ENCODE results near the gene ATL1.

DNA sequence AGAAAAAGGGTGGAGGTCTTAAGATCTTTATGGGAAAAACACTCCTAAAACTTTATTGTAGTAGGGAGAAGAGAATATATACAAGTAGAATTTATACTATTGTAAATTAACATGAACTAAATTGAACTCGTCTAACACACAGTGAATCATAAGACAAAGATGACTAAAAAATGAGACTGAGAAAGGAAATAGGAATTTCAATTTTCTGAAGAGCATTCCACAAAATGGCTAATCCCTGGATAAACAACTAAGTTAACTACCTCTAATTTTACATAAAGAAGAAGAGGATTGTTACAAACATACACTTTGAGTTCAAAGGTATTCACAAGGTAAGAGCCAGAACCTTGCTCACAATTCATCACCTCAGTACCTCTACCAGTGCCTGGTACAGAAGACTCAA is 29.6 kb upstream of the ATL1 start:
- TF ChIP-seq, protein P1, sequence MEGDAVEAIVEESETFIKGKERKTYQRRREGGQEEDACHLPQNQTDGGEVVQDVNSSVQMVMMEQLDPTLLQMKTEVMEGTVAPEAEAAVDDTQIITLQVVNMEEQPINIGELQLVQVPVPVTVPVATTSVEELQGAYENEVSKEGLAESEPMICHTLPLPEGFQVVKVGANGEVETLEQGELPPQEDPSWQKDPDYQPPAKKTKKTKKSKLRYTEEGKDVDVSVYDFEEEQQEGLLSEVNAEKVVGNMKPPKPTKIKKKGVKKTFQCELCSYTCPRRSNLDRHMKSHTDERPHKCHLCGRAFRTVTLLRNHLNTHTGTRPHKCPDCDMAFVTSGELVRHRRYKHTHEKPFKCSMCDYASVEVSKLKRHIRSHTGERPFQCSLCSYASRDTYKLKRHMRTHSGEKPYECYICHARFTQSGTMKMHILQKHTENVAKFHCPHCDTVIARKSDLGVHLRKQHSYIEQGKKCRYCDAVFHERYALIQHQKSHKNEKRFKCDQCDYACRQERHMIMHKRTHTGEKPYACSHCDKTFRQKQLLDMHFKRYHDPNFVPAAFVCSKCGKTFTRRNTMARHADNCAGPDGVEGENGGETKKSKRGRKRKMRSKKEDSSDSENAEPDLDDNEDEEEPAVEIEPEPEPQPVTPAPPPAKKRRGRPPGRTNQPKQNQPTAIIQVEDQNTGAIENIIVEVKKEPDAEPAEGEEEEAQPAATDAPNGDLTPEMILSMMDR (IDR thresholded peaks at IDR 0.05; ENCODE audit: control extremely low read depth in 1 of 3, insufficient read depth in 1 of 3, low read depth in 1 of 3, low read length in 3 of 3) = no peak
- TF ChIP-seq YY1 (IDR thresholded peaks at IDR 0.05; ENCODE audit: low read depth, low read length) (no peak), POLR2A (IDR thresholded peaks at IDR 0.05; ENCODE audit: control extremely low read depth in 1 of 2, low read depth in 2 of 2, low read length in 2 of 2) (no peak), TAF7 (optimal IDR thresholded peaks at IDR 0.05; ENCODE audit: borderline replicate concordance, low read depth, low read length) (no peak), POLR2AphosphoS5 (IDR thresholded peaks at IDR 0.05; ENCODE audit: low read depth, low read length) (no peak), SIN3A (conservative IDR thresholded peaks at IDR 0.05 in 1 of 2, IDR thresholded peaks at IDR 0.05 in 1 of 2; ENCODE audit: low read depth in 1 of 2, low read length in 2 of 2) (no peak), CHD2 (IDR thresholded peaks at IDR 0.05; ENCODE audit: low read length) (no peak), TEAD4 (IDR thresholded peaks at IDR 0.05; ENCODE audit: low read depth, low read length) (no peak), EZH2 (IDR thresholded peaks at IDR 0.05; ENCODE audit: low read depth, low read length, severe bottlenecking) (no peak)
- TF ChIP-seq, protein P2, sequence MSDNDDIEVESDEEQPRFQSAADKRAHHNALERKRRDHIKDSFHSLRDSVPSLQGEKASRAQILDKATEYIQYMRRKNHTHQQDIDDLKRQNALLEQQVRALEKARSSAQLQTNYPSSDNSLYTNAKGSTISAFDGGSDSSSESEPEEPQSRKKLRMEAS (IDR thresholded peaks at IDR 0.05) = no peak

All from H1 (cell line).